ENCODE data around the gene KRT9. TPM values are rescaled to one million over a fixed set of nuclear protein-coding genes. Genes with fewer than 3 reads are reported as not detected.

Gene KRT9
- total RNA-seq, 6 experiments from 2014 or later, result not detected

DNA sequence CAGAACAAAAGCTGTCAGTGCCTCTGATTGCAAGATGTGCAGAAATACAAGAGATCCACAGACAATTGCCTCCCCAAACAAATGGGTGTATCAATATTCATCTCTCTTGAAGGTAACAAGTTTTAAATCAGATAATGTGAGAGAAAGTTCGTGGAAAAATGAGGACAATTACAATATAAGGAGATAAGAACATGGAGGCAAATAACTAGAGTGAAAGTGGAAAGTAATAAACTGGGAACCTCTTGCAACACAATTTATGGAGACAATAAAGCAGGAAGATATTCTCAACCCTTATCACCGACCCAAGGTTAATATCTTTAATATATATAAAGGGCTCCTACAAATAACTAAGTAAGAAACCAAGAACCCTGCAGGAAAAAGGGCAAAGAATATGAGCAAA lies 29.5 kb downstream of the KRT9 start:
- intact Hi-C loops (cut with DNase I), result no loop called here

GRCh38 chr17:41540921-41541625 lies 30.8 kb downstream of the KRT9 start:
- ATAC-seq (no peak), DNase-seq (no peak)
- H3K36me3 ChIP-seq, result no peaks in the 10 kb centered on the region
- WGBS (ENCODE audit: insufficient coverage, low coverage, low lambda C conversion rate, missing lambda C conversion rate), result 74% methylated on average over 9 of the region's 10 CpGs
- H3K4me3 ChIP-seq, result no peak overlapping the region
- H3K27me3 ChIP-seq, result no peaks in the 10 kb centered on the region
- no peaks in the 10 kb centered on the region for H3K4me1 ChIP-seq
- TF ChIP-seq, protein P1, sequence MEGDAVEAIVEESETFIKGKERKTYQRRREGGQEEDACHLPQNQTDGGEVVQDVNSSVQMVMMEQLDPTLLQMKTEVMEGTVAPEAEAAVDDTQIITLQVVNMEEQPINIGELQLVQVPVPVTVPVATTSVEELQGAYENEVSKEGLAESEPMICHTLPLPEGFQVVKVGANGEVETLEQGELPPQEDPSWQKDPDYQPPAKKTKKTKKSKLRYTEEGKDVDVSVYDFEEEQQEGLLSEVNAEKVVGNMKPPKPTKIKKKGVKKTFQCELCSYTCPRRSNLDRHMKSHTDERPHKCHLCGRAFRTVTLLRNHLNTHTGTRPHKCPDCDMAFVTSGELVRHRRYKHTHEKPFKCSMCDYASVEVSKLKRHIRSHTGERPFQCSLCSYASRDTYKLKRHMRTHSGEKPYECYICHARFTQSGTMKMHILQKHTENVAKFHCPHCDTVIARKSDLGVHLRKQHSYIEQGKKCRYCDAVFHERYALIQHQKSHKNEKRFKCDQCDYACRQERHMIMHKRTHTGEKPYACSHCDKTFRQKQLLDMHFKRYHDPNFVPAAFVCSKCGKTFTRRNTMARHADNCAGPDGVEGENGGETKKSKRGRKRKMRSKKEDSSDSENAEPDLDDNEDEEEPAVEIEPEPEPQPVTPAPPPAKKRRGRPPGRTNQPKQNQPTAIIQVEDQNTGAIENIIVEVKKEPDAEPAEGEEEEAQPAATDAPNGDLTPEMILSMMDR (IDR thresholded peaks at IDR 0.05), result no peak
- TF ChIP-seq POLR2A (IDR thresholded peaks at IDR 0.05), result no peak
- intact Hi-C loops (cut with DNase I), result no loop called here
- no peak overlapping the region for H3K27ac ChIP-seq
- no peaks in the 10 kb centered on the region for H3K9me3 ChIP-seq

More for the DNA sequence above, 29.5 kb downstream of the KRT9 start:
- Histone ChIP-seq H3K9me3 (no peaks in the 10 kb centered on the region), H3K27me3 (no peaks in the 10 kb centered on the region), H3K4me1 (no peaks in the 10 kb centered on the region), H3K4me3 (no peak overlapping the region), H3K36me3 (no peaks in the 10 kb centered on the region), H3K27ac (no peak overlapping the region)
- ATAC-seq (no peak), DNase-seq (no peak)
- TF ChIP-seq, protein P1 (IDR thresholded peaks at IDR 0.05), result no peak
- no peak for TF ChIP-seq POLR2A (IDR thresholded peaks at IDR 0.05)
- WGBS (ENCODE audit: insufficient coverage, low coverage, low lambda C conversion rate, missing lambda C conversion rate), result 18% methylated on average over 2 of the region's 2 CpGs

- H3K4me3 ChIP-seq, result no peak overlapping the region
- H3K36me3 ChIP-seq, result no peaks in the 10 kb centered on the region
- TF ChIP-seq, protein P1 (IDR thresholded peaks at IDR 0.05), result no peak
- no peak for TF ChIP-seq POLR2A (IDR thresholded peaks at IDR 0.05)
- DNase-seq (no peak), ATAC-seq (no peak)
- H3K27me3 ChIP-seq, result no peaks in the 10 kb centered on the region
- 53% methylated on average over 2 of the region's 7 CpGs for WGBS (ENCODE audit: insufficient coverage, low coverage, low lambda C conversion rate, missing lambda C conversion rate)
- no peaks in the 10 kb centered on the region for H3K9me3 ChIP-seq
- H3K27ac ChIP-seq, result no peak overlapping the region
- no peaks in the 10 kb centered on the region for H3K4me1 ChIP-seq
- intact Hi-C loops (cut with DNase I), result no loop called here
Measured at GRCh38 chr17:41539979-41540701, 31.7 kb downstream of the KRT9 start.

- no peak for ATAC-seq
- TF ChIP-seq POLR2A (IDR thresholded peaks at IDR 0.05), result no peak
- TF ChIP-seq, protein P1 (IDR thresholded peaks at IDR 0.05), result no peak
- intact Hi-C loops (cut with DNase I), result no loop called here
Measured at GRCh38 chr17:41539071-41539492, 32.8 kb downstream of the KRT9 start.

More at GRCh38 chr17:41539071-41539492, 32.8 kb downstream of the KRT9 start:
- no peaks in the 10 kb centered on the region for H3K27me3 ChIP-seq
- no peaks in the 10 kb centered on the region for H3K9me3 ChIP-seq
- H3K36me3 ChIP-seq, result no peaks in the 10 kb centered on the region
- 80% methylated on average over 1 of the region's 5 CpGs for WGBS (ENCODE audit: insufficient coverage, low coverage, low lambda C conversion rate, missing lambda C conversion rate)
- no peak for DNase-seq
- H3K4me1 ChIP-seq, result no peaks in the 10 kb centered on the region
- H3K27ac ChIP-seq, result no peak overlapping the region
- H3K4me3 ChIP-seq, result no peak overlapping the region

Data from right lobe of liver (tissue), 6 donors.